GM13977 (cell line): ENCODE data around the gene PCBP3.

Experiments used
- DNase-seq: peaks from one replicate; pipeline ENCODE4 v3.0.0; 2012; ENCODE audit warnings: low spot score
- CTCF ChIP-seq: IDR thresholded peaks from 2 replicates; pipeline ENCODE4 v1.5.1; 2012; ENCODE audit warnings: mild to moderate bottlenecking, control low read depth; ENCODE audit not compliant: insufficient read depth; ENCODE audit errors: extremely low read depth, missing control alignments
- in situ Hi-C: fragments of 300-500 bp; cut with MboI; formaldehyde crosslinking; loops from one replicate; pipeline ENCODE4 v1.12.0; 2022; ENCODE audit warnings: low sequenced_read_pairs, low pct_unique_long_range_greater_than_20kb, mixed read lengths, inconsistent platforms; ENCODE audit not compliant: unreplicated experiment

The PCBP3 gene

GRCh38 chr21:45937721-45938452 is 294.4 kb downstream of the PCBP3 start:
- in situ Hi-C loops = no loop called here
- no peak for DNase-seq
- no peak for TF ChIP-seq CTCF

DNA sequence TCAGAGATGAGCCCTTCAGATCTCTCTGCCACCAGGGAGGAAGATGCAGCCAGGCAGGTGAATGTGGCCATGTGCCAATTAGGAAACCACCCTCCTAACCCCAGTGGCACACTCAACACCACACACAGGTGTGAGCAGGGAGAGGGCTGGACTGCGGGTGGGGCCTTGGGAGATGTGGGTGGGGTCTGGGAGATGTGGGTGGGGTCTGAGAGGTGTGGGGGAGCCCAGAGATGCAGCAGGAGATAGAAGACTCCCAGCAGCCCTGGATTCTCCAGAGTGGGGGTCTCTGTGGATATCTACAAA is 294.9 kb downstream of the PCBP3 start:
- TF ChIP-seq CTCF = no peak
- no peak for DNase-seq
- in situ Hi-C loops = no loop called here

- DNase-seq = no peak
- no peak for TF ChIP-seq CTCF
- in situ Hi-C loops = no loop called here
These were observed 295.4 kb downstream of the PCBP3 start for GRCh38 chr21:45938811-45939520.

- TF ChIP-seq CTCF = no peak
- in situ Hi-C loops = no loop called here
- DNase-seq = no peak
These were observed 296.1 kb downstream of the PCBP3 start for GRCh38 chr21:45939521-45940045.

- no peak for DNase-seq
- TF ChIP-seq CTCF = no peak
- in situ Hi-C loops = no loop called here
These were observed 296.6 kb downstream of the PCBP3 start for GRCh38 chr21:45940091-45940490.

GRCh38 chr21:45940621-45941337 is 297.3 kb downstream of the PCBP3 start:
- no peak for DNase-seq
- no peak for TF ChIP-seq CTCF
- in situ Hi-C loops = no loop called here
